ENCODE measurements around the gene GRIFIN.

Gene GRIFIN

GRCh38 chr7:2498708-2499107, 22.5 kb upstream of the GRIFIN start:
- no peak for DNase-seq (ENCODE audit: low spot score)

- DNase-seq (ENCODE audit: low spot score), result no peak
Observed at GRCh38 chr7:2497500-2498336, 21.5 kb upstream of the GRIFIN start.

GRCh38 chr7:2497065-2497464, 20.9 kb upstream of the GRIFIN start:
- no peak for DNase-seq (ENCODE audit: low spot score)

- no peak for DNase-seq (ENCODE audit: low spot score)
Observed at GRCh38 chr7:2496375-2496774, 20.2 kb upstream of the GRIFIN start.

- no peak for DNase-seq (ENCODE audit: low spot score)
Observed at GRCh38 chr7:2495418-2496299, 19.5 kb upstream of the GRIFIN start.

GRCh38 chr7:2494191-2495130, 18.3 kb upstream of the GRIFIN start:
- no peak for DNase-seq (ENCODE audit: low spot score)

- DNase-seq (ENCODE audit: low spot score), result no peak
Observed at GRCh38 chr7:2493205-2494164, 17.3 kb upstream of the GRIFIN start.

- no peak for DNase-seq (ENCODE audit: low spot score)
Observed at GRCh38 chr7:2492038-2492437, 15.8 kb upstream of the GRIFIN start.

GRCh38 chr7:2490181-2490651, 14.0 kb upstream of the GRIFIN start:
- no peak for DNase-seq (ENCODE audit: low spot score)

- no peak for DNase-seq (ENCODE audit: low spot score)
Observed at GRCh38 chr7:2488681-2489080, 12.5 kb upstream of the GRIFIN start.

- no peak for DNase-seq (ENCODE audit: low spot score)
Observed at GRCh38 chr7:2488272-2488645, 12.1 kb upstream of the GRIFIN start.

GRCh38 chr7:2487586-2488271, 11.5 kb upstream of the GRIFIN start:
- DNase-seq (ENCODE audit: low spot score), result no peak

GRCh38 chr7:2484868-2485267, 8.7 kb upstream of the GRIFIN start:
- DNase-seq (ENCODE audit: low spot score), result no peak

GRCh38 chr7:2483494-2483893, 7.3 kb upstream of the GRIFIN start:
- DNase-seq (ENCODE audit: low spot score), result no peak

- no peak for DNase-seq (ENCODE audit: low spot score)
Observed at GRCh38 chr7:2482725-2483451, 6.7 kb upstream of the GRIFIN start.

GRCh38 chr7:2481195-2481594, 5.0 kb upstream of the GRIFIN start:
- DNase-seq (ENCODE audit: low spot score), result no peak

- no peak for DNase-seq (ENCODE audit: low spot score)
Observed at GRCh38 chr7:2480070-2480408, 3.8 kb upstream of the GRIFIN start.

GRCh38 chr7:2479276-2480069, 3.3 kb upstream of the GRIFIN start:
- no peak for DNase-seq (ENCODE audit: low spot score)

GRCh38 chr7:2478800-2479199, 2.6 kb upstream of the GRIFIN start:
- no peak for DNase-seq (ENCODE audit: low spot score)
